A549 (cell line): Measurements from ENCODE around the gene ERCC2. TPM values are rescaled to one million over a fixed set of nuclear protein-coding genes. Genes with fewer than 3 reads are reported as not detected.
A peak's percentile ranks its signal among the peaks of the same experiment; 100 is the strongest.

Experiments
- ATAC-seq, 2 experiments: fragments of 200-7000 bp in 1 of 2; fragments of >200 bp in 1 of 2; cut with Nextera tagmentation in 1 of 2; cut with Tn5 transposase in 1 of 2; 3 replicates each; pipeline versions ENCODE4 v1.8.0 to v1.9.1; 2018 to 2020; ENCODE audit warnings: mild to moderate bottlenecking in 1 of 2, moderate library complexity in 1 of 2
- CTCF ChIA-PET: fragments of 300-600 bp; sonication (Branson Sonifier 250); formaldehyde crosslinking; extraction: SDS; loops from one replicate; lab custom pipeline; 2021; ENCODE audit warnings: antibody characterized with exemption, inconsistent platforms; lab: Yijun Ruan, JAX
- POLR2A ChIA-PET: fragments of 350-600 bp; formaldehyde crosslinking; extraction: SDS; loops from one replicate; lab custom pipeline; 2021; ENCODE audit warnings: antibody characterized with exemption, inconsistent platforms; lab: Yijun Ruan, JAX
- DNase-seq, 2 experiments: peaks; one replicate each; pipeline versions ENCODE4 v3.0.0 to v3.0.0-alpha.2; 2011 to 2016; ENCODE audit warnings: low read depth in 1 of 2, low spot score in 1 of 2
- FAIRE-seq: peaks from 2 replicates; lab custom pipeline; 2011; peaks lifted over from hg19 to GRCh38; lab: Jason Lieb, UNC
- H3K27ac ChIP-seq, 2 experiments: fragments of >200 bp; sonication (Bioruptor Twin); formaldehyde crosslinking; 3 replicates each; pipeline ENCODE4 v1.5.1; 2016 to 2017
- H3K4me1 ChIP-seq: fragments of >200 bp; sonication (Bioruptor Twin); formaldehyde crosslinking; 3 replicates; pipeline ENCODE4 v1.6.1; 2016
- H3K4me2 ChIP-seq: fragments of >200 bp; sonication (Bioruptor Twin); formaldehyde crosslinking; 3 replicates; pipeline ENCODE4 v1.6.1; 2016
- H3K4me3 ChIP-seq: fragments of >200 bp; sonication (Bioruptor Twin); formaldehyde crosslinking; 3 replicates; pipeline ENCODE4 v1.5.1; 2016
- H3K9me3 ChIP-seq: fragments of >200 bp; sonication (Bioruptor Twin); formaldehyde crosslinking; 3 replicates; pipeline ENCODE4 v1.6.1; 2016
- CBX2 ChIP-seq: fragments of 200-600 bp; sonication (generic); IDR thresholded peaks from 2 replicates; pipeline ENCODE4 v1.6.1; 2016; ENCODE audit warnings: low read depth, mild to moderate bottlenecking, borderline replicate concordance
- CBX8 ChIP-seq: fragments of 200-600 bp; sonication (generic); IDR thresholded peaks from 2 replicates; pipeline ENCODE4 v1.6.1; 2016
- CEBPB ChIP-seq, 2 experiments: fragments of >200 bp in 1 of 2; sonication (Bioruptor Twin) in 1 of 2; formaldehyde crosslinking in 1 of 2; IDR thresholded peaks; 2 replicates each; pipeline ENCODE4 v1.6.1; 2012 to 2016
- EHMT2 ChIP-seq: fragments of 200-600 bp; sonication (generic); IDR thresholded peaks from 2 replicates; pipeline ENCODE4 v1.6.1; 2016; ENCODE audit warnings: antibody characterized with exemption, low read depth, mild to moderate bottlenecking, moderate library complexity
- FOSB ChIP-seq: fragments of 250-450 bp; sonication (Bioruptor Pico); IDR thresholded peaks from 2 replicates; pipeline ENCODE4 v1.5.0; 2020; ENCODE audit warnings: mild to moderate bottlenecking, moderate library complexity
- FOXS1 ChIP-seq: fragments of 250-450 bp; sonication (Bioruptor Pico); IDR thresholded peaks from 2 replicates; pipeline ENCODE4 v1.5.0; 2020; ENCODE audit warnings: mild to moderate bottlenecking, moderate library complexity
- JUNB ChIP-seq: fragments of >200 bp; sonication (Bioruptor Twin); formaldehyde crosslinking; IDR thresholded peaks from 2 replicates; pipeline ENCODE4 v1.6.1; 2016
- KDM1A ChIP-seq: fragments of 200-600 bp; sonication (generic); IDR thresholded peaks from 2 replicates; pipeline ENCODE4 v1.6.1; 2016; ENCODE audit warnings: low read depth, mild to moderate bottlenecking
- MYC ChIP-seq: IDR thresholded peaks from 2 replicates; pipeline ENCODE4 v1.6.1; 2012; ENCODE audit warnings: mild to moderate bottlenecking, inconsistent platforms, low read length, improper control_type of control experiment, borderline replicate concordance
- PHF8 ChIP-seq: fragments of 200-600 bp; sonication (generic); IDR thresholded peaks from 2 replicates; pipeline ENCODE4 v1.6.1; 2016; ENCODE audit warnings: low read depth, mild to moderate bottlenecking, antibody characterized with exemption, moderate library complexity, borderline replicate concordance
- RFX5 ChIP-seq: fragments of 450-650 bp; IDR thresholded peaks from 2 replicates; pipeline ENCODE4 v1.7.1; 2014; ENCODE audit warnings: antibody characterized with exemption, mild to moderate bottlenecking, moderate library complexity
- ZFP36 ChIP-seq: fragments of 450-650 bp; IDR thresholded peaks from 2 replicates; pipeline ENCODE4 v1.6.1; 2014; ENCODE audit warnings: borderline replicate concordance; ENCODE audit not compliant: partially characterized antibody
- WGBS: methylation state at CpG from one replicate; pipeline ENCODE4 v1.1.6; 2017; ENCODE audit errors: missing lambda C conversion rate; 5-methylcytosine and 5-hydroxymethylcytosine counted together
- polyA plus RNA-seq, 4 experiments: library from polyadenylated mRNA; depleted of rRNA in 3 of 4; stranded (reverse); fragments of >200 nt; fragmentation: RNase III in 1 of 4; extraction: RNeasy Plus Mini Kit Qiagen cat#74134 plus additional on column Dnase treatment in 1 of 4; gene quantifications; 2 replicates in 3 of 4; 3 replicates in 1 of 4; pipeline ENCODE4 v1.2.3, GENCODE V29; 2011 to 2017
- TF ChIP-seq, protein P1 (sequence below): fragments of >200 bp; sonication (Bioruptor Twin); formaldehyde crosslinking; IDR thresholded peaks from 3 replicates; pipeline ENCODE4 v1.6.1; 2016
- TF ChIP-seq, protein P2 (sequence below): IDR thresholded peaks from 2 replicates; pipeline ENCODE4 v1.6.1; 2012
- TF ChIP-seq, protein P3 (sequence below): fragments of 150-350 bp; IDR thresholded peaks from 2 replicates; pipeline ENCODE4 v1.6.1; 2014; ENCODE audit warnings: low read depth, mild to moderate bottlenecking, low read length
- TF ChIP-seq, protein P4 (sequence below): IDR thresholded peaks from 2 replicates; pipeline ENCODE4 v1.6.1; 2012; ENCODE audit warnings: low read depth, borderline replicate concordance

The ERCC2 gene
- polyA plus RNA-seq, 2 of the 4 experiments (the other 2 are of a cell fraction), result 12.9 to 19.8 TPM

DNA sequence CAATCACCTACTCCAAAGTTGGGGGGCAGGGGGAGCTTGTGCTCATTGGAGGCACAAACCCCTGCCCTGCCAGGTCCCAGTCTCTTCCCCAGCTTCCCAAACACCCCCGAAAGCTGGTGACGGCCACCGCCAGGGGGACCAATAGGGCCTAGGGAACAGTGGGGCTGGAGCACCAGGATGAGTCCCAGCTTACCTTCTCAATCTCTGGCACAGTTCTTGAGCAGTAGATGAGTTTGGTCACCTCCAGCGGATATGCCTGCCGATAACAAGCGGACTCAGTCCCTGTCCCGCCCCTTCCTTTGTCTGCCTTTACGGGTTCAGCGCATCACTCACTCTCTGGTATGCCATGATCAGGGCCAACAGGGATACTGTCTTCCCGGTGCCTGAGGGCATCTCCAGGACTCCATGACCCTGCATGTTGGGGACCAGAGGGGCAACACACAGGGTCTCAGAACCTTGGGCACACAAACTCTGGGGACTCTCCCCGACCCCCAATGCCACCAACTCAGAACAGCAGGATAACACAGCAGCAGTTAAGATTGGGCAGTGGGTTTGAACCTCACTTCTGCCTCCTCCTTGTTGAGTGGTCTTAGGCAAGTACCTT lies 1.5 kb downstream of the ERCC2 start:
- H3K4me2 ChIP-seq, result peak overlapping the region; percentile 72
- TF ChIP-seq RFX5 (no peak), FOSB (CRISPR knock-in tag) (no peak), ZFP36 (no peak)
- TF ChIP-seq, protein P1, sequence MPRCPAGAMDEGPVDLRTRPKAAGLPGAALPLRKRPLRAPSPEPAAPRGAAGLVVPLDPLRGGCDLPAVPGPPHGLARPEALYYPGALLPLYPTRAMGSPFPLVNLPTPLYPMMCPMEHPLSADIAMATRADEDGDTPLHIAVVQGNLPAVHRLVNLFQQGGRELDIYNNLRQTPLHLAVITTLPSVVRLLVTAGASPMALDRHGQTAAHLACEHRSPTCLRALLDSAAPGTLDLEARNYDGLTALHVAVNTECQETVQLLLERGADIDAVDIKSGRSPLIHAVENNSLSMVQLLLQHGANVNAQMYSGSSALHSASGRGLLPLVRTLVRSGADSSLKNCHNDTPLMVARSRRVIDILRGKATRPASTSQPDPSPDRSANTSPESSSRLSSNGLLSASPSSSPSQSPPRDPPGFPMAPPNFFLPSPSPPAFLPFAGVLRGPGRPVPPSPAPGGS, result no peak
- H3K27ac ChIP-seq, result no peak overlapping the region
- POLR2A ChIA-PET, result no interaction called here
- CTCF ChIA-PET, result interaction anchor here (1.4 kb wide), 1 partner anchor 27 kb away, joined by 4 read pairs; no protein-coding TSS in a partner anchor
- 94% methylated on average over 10 of the region's 11 CpGs for WGBS
- no peaks in the 10 kb centered on the region for H3K4me1 ChIP-seq
- ATAC-seq, result no peak
- H3K9me3 ChIP-seq, result no peaks in the 10 kb centered on the region
- no peak for DNase-seq
- FAIRE-seq, result no peak
- H3K4me3 ChIP-seq, result no peak overlapping the region

DNA sequence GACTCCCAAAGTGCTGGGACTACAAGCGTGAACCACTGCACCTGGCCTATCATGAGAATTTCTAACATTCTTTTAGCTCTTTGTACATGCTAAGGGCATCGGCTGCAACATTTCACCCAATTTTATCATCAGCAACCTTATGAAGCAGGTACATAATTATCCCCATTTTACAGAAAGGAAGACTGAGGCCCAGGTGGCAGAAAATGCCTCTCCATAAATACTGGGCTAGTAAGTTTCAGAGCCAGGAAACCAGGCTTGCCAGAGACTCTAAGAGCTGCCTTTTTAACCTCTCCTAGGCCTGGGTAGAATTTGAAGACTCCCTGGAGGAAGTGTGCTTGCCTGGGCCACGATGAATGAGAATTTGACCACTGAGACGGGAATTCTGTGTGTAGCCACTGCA lies 2.2 kb downstream of the ERCC2 start:
- 88% methylated on average over 4 of the region's 4 CpGs for WGBS
- no peak overlapping the region for H3K27ac ChIP-seq
- DNase-seq, result no peak
- H3K9me3 ChIP-seq, result no peaks in the 10 kb centered on the region
- CTCF ChIA-PET, result no interaction called here
- no peaks in the 10 kb centered on the region for H3K4me1 ChIP-seq
- POLR2A ChIA-PET, result no interaction called here
- no peak for FAIRE-seq
- H3K4me2 ChIP-seq, result no peak overlapping the region
- no peak overlapping the region for H3K4me3 ChIP-seq
- no peak for ATAC-seq
- TF ChIP-seq KDM1A, result peak; percentile 65; the same call in 1 of the 2 replicates
- TF ChIP-seq EHMT2, result no peak
- TF ChIP-seq, all 56 proteins: peak for 1

DNA sequence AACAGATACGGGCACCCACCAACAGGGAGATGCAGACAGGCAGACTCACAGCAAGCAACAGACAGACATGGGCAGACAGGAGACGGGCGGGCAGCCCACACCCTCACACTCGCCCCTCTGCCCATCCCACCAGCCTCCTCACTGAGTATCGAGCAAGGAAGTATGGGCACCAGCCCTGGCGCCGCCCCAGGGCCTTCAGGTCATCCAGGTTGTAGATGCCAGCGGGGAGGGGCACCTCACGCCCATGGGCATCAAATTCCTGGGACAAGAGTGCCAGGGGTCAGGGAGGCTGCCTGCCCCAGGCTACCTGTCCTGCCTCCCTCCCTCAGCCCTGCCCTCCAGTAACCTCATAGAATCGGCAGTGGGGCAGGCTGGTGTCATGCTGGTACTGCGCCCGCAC lies 5.7 kb downstream of the ERCC2 start:
- no peak for TF ChIP-seq PHF8
- TF ChIP-seq, protein P2, sequence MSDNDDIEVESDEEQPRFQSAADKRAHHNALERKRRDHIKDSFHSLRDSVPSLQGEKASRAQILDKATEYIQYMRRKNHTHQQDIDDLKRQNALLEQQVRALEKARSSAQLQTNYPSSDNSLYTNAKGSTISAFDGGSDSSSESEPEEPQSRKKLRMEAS, result no peak
- TF ChIP-seq, protein P3, sequence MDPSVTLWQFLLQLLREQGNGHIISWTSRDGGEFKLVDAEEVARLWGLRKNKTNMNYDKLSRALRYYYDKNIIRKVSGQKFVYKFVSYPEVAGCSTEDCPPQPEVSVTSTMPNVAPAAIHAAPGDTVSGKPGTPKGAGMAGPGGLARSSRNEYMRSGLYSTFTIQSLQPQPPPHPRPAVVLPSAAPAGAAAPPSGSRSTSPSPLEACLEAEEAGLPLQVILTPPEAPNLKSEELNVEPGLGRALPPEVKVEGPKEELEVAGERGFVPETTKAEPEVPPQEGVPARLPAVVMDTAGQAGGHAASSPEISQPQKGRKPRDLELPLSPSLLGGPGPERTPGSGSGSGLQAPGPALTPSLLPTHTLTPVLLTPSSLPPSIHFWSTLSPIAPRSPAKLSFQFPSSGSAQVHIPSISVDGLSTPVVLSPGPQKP, result no peak
- FAIRE-seq (no peak), ATAC-seq (no peak; a peak in 1 of 6 replicates), DNase-seq (no peak)
- no peaks in the 10 kb centered on the region for H3K4me1 ChIP-seq
- H3K27ac ChIP-seq, result no peak overlapping the region
- ChIA-PET CTCF (no interaction called here), POLR2A (no interaction called here)
- H3K9me3 ChIP-seq, result no peaks in the 10 kb centered on the region
- H3K4me2 ChIP-seq, result no peak overlapping the region
- no peak overlapping the region for H3K4me3 ChIP-seq
- WGBS, result 78% methylated on average over 7 of the region's 12 CpGs

DNA sequence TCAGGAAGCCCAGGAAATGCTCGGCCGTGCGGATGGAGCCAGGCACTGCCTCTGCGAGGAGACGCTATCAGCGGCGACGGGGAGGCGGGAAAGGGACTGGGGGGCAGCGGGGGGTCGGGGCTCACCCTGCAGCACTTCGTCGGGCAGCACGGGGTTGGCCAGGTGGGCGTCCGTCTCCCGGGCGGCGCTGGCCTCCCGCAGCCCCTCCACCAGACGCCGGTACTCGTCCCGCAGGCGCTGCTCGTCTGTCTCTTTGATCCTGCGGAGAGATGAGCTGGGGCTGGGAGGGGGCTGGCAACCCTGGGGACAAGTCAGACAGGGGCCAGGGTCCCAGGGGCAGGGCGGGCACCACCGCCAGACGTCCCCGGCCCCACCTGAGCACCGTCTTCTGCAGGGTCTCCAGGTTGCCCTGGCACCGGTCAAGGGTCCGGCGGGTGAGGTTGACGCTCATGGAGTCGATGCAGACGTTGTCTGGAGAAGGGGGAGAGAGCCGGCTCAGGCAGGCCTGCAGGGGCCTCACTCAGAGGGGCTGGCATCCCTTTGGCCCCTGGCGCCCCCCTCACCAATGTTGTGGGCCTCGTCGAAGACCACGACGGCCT lies 6.4 kb downstream of the ERCC2 start:
- H3K27ac ChIP-seq, result no peak overlapping the region
- no peak overlapping the region for H3K4me2 ChIP-seq
- no peak for TF ChIP-seq MYC
- TF ChIP-seq CBX8, result no peak
- TF ChIP-seq ZFP36, result no peak
- no peak for TF ChIP-seq JUNB
- TF ChIP-seq FOXS1 (CRISPR knock-in tag), result no peak
- no peak for TF ChIP-seq CBX2
- TF ChIP-seq, protein P4, sequence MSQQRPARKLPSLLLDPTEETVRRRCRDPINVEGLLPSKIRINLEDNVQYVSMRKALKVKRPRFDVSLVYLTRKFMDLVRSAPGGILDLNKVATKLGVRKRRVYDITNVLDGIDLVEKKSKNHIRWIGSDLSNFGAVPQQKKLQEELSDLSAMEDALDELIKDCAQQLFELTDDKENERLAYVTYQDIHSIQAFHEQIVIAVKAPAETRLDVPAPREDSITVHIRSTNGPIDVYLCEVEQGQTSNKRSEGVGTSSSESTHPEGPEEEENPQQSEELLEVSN, result no peak
- no peak for TF ChIP-seq CEBPB (IDR thresholded peaks at IDR 0.05)
- WGBS, result 100% methylated on average over 1 of the region's 44 CpGs
- no peak overlapping the region for H3K4me3 ChIP-seq
- H3K9me3 ChIP-seq, result no peaks in the 10 kb centered on the region
- ChIA-PET POLR2A (no interaction called here), CTCF (no interaction called here)
- ATAC-seq (no peak), DNase-seq (no peak), FAIRE-seq (no peak)
- H3K4me1 ChIP-seq, result no peaks in the 10 kb centered on the region
